HG03045 (cell line): ENCODE results near the gene CTSA.
"Not testable (repeated sequence)": the region's sequence is repeated elsewhere in the genome, so short reads cannot be mapped to it uniquely, and the experiment has no call there.

Source experiments
- ATAC-seq: cut with Tn5 transposase; IDR thresholded peaks from one replicate; pipeline ENCODE4 v1.9.1; 2021; ENCODE audit warnings: mild to moderate bottlenecking, moderate library complexity; ENCODE audit not compliant: unreplicated experiment

Gene CTSA

GRCh38 chr20:45911486-45912343, 20.6 kb downstream of the CTSA start, which contains the start of gene PLTP:
Gene PLTP, minus strand, starts transcription at chr20:45912155. Its CDS starts 703 bp downstream, at chr20:45911452.
- ATAC-seq: no peak

GRCh38 chr20:45912344-45912682, 21.2 kb downstream of the CTSA start:
- no peak for ATAC-seq

- no peak for ATAC-seq
These were observed 22.0 kb downstream of the CTSA start for GRCh38 chr20:45913116-45913515.

- no peak for ATAC-seq
These were observed 26.6 kb downstream of the CTSA start for GRCh38 chr20:45917790-45918141.

- no peak for ATAC-seq
These were observed 27.1 kb downstream of the CTSA start for GRCh38 chr20:45918182-45918737.

GRCh38 chr20:45918779-45919537, 27.8 kb downstream of the CTSA start:
- no peak for ATAC-seq

GRCh38 chr20:45919542-45920399, 28.6 kb downstream of the CTSA start:
- ATAC-seq: no peak

GRCh38 chr20:45920462-45921336, 29.6 kb downstream of the CTSA start:
- no peak for ATAC-seq

- ATAC-seq: no peak
These were observed 30.4 kb downstream of the CTSA start for GRCh38 chr20:45921337-45922189.

- no peak for ATAC-seq
These were observed 33.5 kb downstream of the CTSA start for GRCh38 chr20:45924391-45925261.

- no peak for ATAC-seq
These were observed 34.8 kb downstream of the CTSA start for GRCh38 chr20:45925821-45926506.

GRCh38 chr20:45926731-45927070, 35.6 kb downstream of the CTSA start:
- no peak for ATAC-seq

- no peak for ATAC-seq
These were observed 36.1 kb downstream of the CTSA start for GRCh38 chr20:45927071-45927878.

- not testable (repeated sequence) for ATAC-seq
These were observed 40.5 kb downstream of the CTSA start for GRCh38 chr20:45931680-45932079.

GRCh38 chr20:45933266-45934045, 42.3 kb downstream of the CTSA start:
- ATAC-seq: no peak

- ATAC-seq: peak; percentile 8
These were observed 43.0 kb downstream of the CTSA start for GRCh38 chr20:45934046-45934585.
